NCI-H2081 (cell line): Measurements from ENCODE around the gene CHML.

ENCODE experiments used
- DNase-seq, 2 experiments: peaks; one replicate each; lab custom pipeline; 2025; lab: John Stamatoyannopoulos, UW

Gene CHML

DNA sequence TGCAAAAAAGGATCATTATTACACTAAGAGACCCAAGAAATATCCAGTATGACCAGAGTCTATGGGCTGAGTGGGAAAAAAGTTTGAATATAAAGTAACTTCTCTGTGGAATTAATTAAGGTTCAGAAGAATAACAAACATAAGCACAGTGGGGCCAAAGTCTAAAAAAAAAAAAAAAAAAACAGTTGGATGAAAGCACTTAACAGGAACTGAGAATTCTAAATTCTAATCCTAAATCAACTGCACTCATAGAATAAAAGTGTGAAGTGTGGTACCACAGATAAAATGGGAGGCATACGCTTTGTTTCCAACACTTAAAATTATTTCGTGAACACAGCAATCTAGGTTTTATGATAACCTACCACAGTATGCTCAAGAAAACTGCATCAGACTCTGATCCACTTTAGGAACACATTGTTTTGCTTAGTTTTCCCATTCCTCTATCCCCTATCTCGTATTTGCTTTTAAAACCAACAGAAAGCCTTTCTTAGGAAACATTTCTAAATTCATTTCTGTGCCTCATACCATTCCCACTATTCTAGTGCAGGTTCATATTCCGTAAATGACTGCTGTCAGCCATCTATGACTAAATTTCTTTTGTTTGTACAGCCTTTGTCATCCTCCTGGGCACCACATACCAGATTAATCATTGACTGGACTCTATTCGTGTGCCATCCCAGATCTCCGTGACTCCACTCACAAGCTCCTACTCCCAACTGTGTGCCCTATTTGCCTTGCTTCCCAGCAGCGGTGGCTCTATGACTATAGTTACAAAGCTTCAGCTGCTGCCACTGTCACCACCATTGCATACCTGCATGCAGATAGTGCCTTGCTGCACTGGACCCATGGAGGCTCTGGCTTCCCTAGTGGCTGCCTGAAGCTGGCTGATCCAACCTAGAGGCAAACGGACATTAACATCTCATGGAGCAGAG lies 24.9 kb downstream of the CHML start:
- no peak for DNase-seq

DNA sequence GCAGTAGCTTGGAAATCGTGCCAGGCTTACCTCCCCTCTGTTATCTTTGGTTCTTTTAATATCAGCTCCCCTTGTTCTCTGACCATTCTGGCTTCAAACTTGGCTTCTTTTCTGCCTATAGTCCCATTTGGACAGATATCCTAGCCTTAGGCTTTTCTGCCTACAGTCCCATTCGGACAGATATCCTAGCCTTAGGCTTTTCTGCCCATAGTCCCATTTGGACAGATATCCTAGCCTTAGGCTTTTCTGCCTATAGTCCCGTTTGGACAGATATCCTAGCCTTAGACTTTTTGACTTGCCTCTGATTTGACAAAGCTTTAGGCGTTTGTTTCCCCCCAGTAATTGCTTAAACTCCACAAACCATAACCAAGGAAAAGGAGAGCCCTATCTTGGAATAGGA lies 25.6 kb downstream of the CHML start:
- DNase-seq, result no peak

DNA sequence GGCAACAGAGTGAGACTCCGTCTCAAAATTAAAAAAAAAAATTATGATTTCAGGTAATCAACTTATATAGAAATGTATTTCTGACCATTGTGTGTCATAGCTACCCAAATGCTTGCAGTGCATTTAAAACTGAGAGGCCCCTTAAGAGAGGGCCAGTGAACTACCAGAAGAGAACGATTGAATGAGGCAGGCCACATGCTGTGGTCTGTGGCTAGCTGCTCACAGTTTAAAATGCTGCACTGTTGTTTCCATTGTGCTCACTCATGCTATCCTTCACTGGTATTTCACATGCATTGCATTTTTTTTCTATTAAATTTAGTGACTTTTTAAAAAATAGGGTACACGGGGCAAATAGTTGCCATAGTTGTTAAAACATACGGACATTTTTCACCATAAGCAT lies 26.0 kb downstream of the CHML start:
- DNase-seq, result no peak

DNA sequence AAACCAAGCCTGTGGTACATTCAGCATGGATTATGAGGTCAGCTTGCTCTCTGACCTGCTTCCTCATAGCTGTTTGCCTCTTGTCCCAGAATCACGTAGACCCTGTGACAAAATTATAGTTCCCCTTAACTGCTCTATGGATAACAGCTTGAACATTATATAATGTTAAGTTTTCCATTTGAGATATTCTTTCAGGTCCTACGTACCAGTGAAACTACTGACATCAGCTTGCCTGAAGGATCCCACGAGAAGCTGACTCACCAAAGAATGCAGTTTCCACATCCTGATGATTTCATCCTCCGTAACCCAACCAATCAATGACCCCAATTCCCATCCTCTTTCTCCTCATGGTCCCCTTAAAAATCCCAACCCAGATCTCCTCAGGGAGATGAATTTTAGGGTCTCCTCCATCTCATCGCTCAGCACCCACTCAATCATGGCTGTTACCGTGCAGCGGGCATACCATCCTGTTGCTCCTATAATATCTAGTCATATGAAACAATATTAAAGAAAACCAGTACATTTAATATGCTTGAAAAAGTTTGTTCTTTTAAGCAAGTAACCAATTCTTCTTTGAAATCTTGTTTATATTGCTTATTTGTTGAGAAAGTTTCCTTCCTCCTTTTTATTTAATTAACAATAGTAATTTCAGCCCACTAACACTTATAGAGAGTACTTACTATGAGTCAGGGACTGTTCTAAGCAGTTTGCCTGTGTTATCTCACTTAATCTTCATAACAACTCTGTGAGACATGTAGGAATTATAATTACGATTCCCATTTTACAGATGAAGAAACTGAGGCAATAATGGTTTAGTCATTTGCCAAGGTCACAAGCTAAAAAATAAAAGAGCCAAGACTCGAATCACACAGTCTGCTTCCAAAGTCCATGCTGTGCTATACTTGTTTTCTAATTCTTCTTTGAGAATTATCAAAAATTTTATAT lies 27.4 kb downstream of the CHML start:
- no peak for DNase-seq

DNA sequence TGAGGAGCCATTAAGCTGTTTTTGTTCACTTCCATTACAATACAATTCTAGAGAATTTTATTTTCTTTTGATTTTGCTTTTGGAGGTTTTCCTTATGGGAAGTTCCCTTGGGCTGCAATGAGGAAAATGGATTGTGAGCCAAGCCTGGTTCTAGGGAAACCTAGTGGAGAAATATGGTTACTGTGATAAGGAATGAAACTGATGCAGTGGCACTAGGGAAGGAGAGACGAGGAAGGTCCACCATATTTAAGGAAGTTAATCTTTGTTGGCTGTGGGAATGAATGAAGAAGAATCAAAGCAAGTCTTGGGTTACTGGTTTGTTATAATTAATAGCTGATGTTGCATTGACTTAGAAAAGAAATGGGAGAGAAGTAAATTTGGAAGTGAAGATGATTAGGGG lies 28.4 kb downstream of the CHML start:
- DNase-seq, result no peak

DNA sequence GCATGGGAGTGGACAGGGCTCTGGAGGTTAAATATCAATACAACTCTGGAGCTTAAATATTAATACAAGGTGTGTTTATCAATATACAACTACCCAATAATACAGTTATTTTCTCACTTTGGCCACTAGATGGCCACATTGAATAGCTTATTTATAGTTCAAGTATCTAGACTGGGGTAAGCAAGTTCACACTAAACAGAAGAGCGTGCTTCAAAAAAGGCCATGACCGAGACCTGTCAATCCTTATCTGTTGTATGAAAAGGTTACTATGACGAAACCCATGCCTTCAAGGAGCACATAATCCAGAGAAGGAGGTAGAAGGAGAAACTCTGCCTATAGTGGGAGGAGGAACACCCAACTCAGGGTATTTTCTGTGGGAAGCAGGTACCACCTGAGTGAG lies 29.1 kb downstream of the CHML start:
- peak; percentile 76 to 82 for DNase-seq

DNA sequence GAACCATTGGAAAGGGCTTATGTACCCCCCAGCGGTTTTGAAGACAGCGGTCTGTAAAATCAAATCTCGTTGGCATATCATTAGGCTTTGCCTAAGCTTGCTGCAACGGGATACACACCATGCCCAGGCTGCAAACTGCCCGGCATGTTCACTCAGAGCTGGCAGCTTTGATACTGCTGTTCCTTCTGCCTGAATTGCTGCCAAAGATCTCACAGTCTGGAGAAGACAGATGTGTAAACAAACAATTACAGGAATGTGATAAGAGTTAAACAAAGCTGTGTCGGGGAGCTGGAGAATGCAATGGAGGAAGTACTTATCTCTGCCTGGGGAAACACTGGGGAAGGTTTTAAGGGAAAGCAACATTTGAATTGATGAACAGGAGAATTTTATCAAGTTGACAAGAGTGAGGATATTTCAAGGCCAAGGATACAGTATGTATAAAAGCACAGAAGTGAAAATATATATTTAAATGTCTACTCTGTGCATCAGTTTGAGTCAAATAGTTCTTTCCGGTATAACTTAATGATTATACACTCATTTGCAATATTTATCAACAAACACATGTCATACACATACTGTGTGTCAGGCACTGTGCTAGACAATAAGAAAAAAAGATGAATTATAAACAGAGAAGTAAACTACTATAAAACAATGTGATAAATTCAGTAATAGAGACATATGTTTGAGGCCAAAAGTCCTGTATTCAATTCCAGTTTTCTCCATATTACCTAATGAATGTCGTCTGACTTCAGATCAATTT lies 29.9 kb downstream of the CHML start:
- DNase-seq, result peak; percentile 38 to 80

DNA sequence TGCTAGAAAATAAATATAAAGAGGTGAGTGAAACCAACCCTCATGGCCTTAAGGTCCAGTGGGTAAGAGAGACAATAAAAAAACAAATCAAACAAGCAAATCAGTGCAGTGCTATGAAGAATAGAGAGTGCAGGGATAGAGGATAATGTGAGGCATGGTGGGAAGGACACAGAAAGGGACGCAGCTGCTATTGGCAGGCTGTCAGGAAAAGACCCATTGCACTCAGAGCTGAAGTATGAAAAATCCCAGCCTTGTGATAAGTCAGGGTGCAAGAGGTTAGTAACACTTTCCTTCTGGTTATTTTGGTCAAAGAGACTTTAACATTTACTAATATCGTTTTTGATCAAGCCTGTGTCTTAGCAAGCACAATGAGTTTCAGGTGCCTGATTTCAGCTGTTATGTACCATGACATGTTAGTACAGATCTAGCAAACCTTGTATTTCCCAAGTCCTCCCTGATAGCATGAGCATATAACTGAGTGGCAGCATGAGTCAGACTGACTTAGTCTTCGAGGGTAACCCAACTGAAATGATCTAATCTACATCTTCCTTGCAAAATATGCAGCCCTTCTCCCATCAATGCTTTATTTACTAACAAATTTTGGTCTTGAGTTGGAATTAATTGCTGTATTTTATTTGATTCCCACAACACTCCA lies 31.7 kb downstream of the CHML start:
- DNase-seq, result no peak

DNA sequence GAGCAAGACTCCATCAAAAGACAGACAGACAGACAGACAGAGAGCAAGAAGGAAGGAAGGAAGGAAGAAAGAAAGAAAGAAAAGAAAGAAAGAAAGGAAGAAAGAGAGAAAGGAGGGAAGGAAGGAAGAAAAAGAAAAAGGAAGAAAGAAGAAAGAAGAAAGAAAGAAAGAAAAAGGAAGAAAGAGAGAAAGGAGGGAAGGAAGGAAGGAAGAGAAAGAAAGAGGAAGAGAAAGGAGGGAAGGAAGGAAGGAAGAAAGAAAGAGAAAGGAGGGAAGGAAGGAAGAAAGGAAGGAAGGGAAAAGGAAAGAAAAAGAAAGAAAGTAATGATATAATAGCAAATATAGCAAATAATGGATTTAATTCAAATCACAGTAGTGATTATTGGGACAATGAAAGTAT lies 32.7 kb downstream of the CHML start:
- DNase-seq, result no peak

DNA sequence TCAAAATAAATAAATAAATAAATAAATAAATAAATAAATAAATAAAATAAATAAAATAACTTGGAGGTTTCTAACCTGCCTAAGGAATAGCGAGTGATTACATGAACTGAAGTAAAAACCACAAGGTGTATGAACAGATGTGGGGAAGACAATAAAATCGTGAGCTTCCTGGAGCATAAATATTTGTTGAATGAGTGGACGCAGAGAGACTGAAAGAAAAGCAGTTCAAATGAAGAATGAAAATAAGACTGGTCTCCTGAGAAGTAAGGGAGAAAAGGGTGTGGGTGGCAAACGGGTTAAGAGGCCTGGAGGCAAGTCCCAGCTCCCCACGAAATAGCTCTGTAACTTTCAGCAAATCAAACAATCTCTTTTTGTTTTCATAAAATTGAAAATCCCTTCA lies 33.6 kb downstream of the CHML start:
- DNase-seq, result no peak

DNA sequence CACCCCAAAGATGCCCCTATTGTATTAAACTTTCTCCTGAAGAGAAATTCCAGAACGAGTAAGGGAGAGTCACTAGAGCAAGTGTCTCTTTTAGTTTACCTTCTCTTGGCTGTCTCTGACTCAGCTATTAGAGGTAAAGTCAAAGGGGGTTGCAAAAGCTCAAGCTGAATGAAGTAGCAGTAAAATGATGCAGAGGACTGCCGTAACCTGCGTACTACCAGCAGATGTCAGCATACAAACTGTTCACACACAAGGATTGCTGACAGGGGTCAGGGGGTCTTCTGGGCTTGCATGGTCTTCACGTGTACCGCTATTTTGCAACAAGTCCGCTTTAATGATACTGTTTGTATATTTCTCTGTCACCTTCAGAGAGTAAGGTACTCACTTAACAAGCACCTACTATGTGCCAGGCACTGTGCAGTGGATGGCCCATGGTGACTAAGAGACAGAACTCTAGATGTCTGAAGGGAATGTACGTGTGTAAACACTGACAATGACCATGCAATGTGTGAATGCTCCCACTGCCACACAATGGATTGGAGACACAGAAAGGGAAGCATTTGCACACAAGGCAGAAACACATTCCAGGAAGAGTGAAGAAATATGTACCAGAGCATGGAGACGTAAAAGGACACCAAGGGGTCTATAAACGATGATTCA lies 34.9 kb downstream of the CHML start:
- no peak for DNase-seq

DNA sequence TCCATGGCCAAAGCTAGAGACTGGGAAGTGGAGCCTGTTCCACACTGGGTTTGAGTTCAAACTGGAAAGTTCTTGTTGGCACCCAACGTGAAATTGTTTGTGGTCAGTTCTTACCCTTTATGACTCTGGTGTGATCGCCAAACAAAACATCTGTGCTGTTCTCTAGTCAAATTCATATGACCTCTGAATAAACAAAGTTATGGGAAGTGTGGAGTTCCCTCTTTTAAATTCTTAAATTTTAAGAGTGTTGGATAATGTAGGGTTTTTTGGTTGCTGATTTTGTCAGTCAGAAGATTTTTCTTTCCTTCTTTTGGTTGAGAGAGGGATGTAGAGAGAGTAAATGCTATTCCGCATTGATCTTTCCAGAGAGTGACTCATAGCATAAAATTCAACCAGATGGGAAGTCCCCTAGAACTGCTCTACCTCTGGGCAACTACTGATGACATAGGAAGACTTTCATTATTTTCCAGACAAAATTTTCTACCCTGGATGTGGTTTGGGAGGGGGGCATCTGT lies 36.4 kb downstream of the CHML start:
- no peak for DNase-seq

DNA sequence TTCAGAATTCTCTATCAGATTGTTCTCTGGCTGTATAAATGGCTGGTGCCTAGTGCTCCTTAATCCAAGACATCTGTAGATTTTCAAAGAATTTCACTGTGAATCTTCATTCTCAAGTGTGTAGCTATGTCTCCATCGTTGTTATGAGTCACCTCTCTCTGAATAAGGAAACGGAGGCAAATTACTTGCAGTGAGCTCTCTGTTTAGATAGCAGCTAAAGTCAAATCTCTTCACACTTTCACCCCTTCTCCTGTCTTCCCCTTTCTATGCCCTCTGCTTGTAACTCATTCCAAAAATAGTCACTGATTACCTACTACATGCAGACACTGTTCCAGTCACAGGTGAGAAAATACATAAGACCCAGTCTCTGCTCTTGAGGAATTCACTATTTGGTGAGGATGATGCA lies 39.7 kb downstream of the CHML start:
- DNase-seq, result no peak

DNA sequence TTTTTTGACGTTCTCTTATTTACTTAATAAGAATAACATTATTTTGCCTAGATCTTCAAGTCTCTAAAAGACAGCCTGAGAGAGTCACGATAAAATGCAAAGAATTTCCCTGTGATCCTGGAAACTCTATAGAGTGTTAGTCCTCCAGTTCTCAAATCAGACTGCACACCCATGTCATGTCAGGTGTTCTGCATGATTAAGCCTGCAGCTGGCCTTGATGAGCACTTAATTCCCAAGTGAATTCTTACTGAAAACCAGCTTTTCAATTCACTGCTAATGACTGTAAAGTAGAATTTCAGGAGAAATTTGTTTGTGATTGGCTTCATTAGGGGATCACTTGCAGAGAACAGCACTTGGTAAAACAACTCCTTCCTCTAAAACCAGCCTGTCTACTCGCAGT lies 41.9 kb downstream of the CHML start:
- DNase-seq, result no peak

DNA sequence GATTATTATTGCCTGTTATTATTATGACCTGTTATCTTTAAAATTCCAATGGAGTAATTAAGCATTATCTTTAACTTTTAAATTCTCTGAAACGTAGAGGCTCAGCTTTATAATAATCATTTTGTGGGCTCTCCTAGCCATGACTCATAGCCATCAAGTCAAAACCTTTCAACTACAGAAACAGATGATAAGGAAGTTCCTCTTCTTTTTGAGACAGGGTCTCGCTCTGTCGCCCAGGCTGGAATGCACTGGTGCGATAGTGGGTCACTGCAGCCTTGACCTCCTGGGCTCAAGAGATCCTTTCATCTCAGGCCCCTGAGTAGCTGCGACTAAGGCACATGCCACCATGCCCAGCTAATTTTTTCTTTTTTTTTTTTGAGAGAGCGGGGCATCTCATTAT lies 43.5 kb downstream of the CHML start:
- DNase-seq, result no peak

DNA sequence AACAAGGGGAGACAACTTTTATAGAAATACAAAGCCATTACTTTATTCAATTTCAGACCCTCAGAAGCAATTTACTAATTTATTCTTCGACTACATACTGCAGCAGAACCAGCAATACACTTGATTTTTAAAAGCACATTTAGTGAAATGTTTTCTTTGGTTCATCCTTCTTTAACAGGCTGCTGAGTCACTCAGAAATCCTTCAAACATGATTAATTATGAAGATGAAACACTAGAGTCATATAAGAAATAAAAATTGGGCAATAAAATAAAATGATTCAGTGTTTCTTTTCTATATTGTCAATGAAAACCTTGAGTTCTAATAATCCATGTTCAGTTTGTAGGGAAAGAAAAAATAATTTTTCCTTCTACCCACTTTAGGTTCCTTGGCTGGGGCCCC lies 47.0 kb downstream of the CHML start:
- no peak for DNase-seq

DNA sequence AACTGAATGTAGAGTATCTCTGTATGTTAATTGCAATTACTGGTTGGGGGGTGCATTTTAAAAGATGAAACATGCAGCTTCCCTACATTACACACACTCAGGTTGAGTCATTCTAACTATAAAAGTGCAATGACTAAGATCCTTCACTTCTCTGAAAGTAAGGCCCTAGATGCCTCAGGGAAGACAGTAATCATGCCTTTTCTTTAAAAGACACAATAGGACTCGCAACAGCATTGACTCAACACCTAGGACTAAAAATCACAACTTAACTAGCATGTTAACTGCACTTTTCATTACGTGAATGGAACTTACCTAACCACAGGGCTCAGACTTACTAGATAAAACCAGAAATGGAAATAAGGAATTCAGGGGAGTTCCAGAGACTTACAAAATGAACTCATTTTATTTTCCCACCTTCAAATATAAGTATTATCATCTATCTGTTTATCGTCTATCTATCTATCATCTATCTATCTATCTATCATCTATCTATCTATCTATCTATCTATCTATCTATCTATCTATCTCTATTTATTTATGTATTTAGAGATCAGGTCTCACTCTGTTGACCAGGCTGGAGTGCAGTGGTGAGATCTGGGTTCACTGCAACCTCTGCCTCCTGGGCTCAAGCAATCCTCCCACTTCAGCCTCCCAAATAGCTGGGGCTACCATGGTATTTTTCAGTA lies 47.8 kb downstream of the CHML start:
- no peak for DNase-seq

DNA sequence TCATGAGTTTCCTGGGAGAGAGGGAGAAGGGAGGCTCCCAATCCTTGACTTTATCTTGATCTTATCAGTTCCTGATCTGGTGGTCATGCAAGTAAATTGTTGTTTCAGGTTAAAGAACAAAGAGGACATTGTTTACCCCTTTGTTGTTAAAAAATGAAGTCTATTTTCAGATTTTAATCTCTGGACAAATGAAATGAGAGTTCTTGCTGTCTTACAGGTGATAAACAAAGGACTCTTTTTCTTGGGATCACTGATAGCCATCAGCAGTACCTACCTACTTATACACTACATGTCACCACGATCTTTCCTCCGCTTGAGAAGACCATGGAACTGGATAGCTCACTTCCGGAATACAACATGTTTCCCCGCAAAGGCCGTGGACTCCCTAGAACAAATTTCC lies 48.4 kb downstream of the CHML start:
- no peak for DNase-seq

DNA sequence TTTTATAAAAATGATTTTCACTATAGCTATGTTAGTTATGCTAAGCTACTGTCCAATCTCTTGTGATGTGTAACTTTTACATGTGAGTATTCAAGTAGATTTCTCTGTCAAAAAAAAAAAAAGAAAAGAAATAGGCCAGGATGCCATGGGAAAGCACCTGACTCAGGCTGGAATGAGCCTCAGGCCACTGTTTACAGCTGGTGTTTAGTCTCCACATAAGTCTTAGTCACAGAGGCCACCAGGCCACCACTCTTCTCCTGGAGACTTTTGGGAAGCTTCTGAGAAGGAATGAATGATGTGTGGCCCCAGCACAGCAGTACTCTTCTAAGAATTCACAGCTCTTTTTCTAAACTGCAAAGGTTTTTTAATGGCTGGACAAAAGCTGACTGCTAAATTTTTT lies 48.9 kb downstream of the CHML start:
- no peak for DNase-seq

DNA sequence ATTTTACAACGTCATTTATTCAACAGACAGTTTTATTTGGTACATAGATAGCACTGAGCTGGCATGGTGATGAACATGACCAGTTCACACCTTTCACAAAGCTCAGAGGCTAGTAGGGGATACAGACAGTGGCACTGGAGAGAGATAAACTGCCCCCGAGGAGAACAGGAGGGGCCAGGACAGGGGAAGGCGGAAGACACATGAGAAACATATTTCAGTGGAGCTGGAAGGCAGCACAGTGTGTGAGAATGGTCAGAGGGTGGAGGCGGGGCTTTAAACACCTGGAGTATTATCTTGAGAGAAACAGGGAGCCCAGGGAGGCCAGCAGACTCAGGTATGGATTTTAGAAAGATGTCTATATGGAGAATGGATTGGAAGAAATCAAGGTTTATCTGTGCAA lies 49.5 kb downstream of the CHML start:
- DNase-seq, result no peak
